DND-41 (cell line): ENCODE results near the gene CRHBP.

Experiments
- ATAC-seq: fragments of 200-7000 bp; cut with Tn5 transposase; 3 replicates; pipeline ENCODE4 v1.9.1; 2021; ENCODE audit warnings: low read depth; ENCODE audit not compliant: insufficient read depth
- DNase-seq: peaks from one replicate; pipeline ENCODE4 v3.0.0-alpha.2; 2020
- H2AFZ ChIP-seq: 2 replicates; pipeline ENCODE4 v1.6.0; 2012; ENCODE audit warnings: low read depth, low read length
- H3K27ac ChIP-seq: 2 replicates; pipeline ENCODE4 v1.5.1; 2012; ENCODE audit warnings: low read length, inconsistent platforms
- H3K27me3 ChIP-seq: fragments of 200-600 bp; sonication (generic); 2 replicates; pipeline ENCODE4 v1.6.0; 2012; ENCODE audit warnings: low read length, mild to moderate bottlenecking, inconsistent platforms; ENCODE audit not compliant: insufficient read depth, poor library complexity
- H3K36me3 ChIP-seq: 2 replicates; pipeline ENCODE4 v1.5.1; 2012; ENCODE audit warnings: low read length, inconsistent platforms; ENCODE audit not compliant: insufficient read depth
- H3K4me1 ChIP-seq: 2 replicates; pipeline ENCODE4 v1.5.1; 2012; ENCODE audit warnings: mild to moderate bottlenecking, low read length; ENCODE audit not compliant: insufficient read depth
- H3K4me2 ChIP-seq: 2 replicates; pipeline ENCODE4 v1.6.0; 2012; ENCODE audit warnings: mild to moderate bottlenecking, moderate library complexity, low read length, inconsistent platforms; ENCODE audit not compliant: insufficient read depth
- H3K4me3 ChIP-seq, 2 experiments: fragments of 200-600 bp in 1 of 2; shearing (Covaris generic) in 1 of 2; 2 replicates each; pipeline ENCODE4 v1.5.1; 2012 to 2016; ENCODE audit warnings: inconsistent platforms in 2 of 2, low read length in 2 of 2, mild to moderate bottlenecking in 2 of 2, low read depth in 1 of 2, moderate library complexity in 1 of 2
- H3K79me2 ChIP-seq: 2 replicates; pipeline ENCODE4 v1.6.0; 2012; ENCODE audit warnings: low read length, inconsistent platforms; ENCODE audit not compliant: insufficient read depth
- H3K9ac ChIP-seq: 2 replicates; pipeline ENCODE4 v1.6.0; 2012; ENCODE audit warnings: low read depth, mild to moderate bottlenecking, inconsistent platforms, low read length, moderate library complexity
- H3K9me3 ChIP-seq: 2 replicates; pipeline ENCODE4 v1.5.1; 2012; ENCODE audit warnings: low read length, moderate library complexity, mild to moderate bottlenecking, inconsistent platforms; ENCODE audit not compliant: insufficient read depth, severe bottlenecking
- H4K20me1 ChIP-seq: 2 replicates; pipeline ENCODE4 v1.6.0; 2012; ENCODE audit warnings: low read length; ENCODE audit not compliant: insufficient read depth
- CTCF ChIP-seq: IDR thresholded peaks from 2 replicates; pipeline ENCODE4 v1.5.1; 2012; ENCODE audit warnings: borderline replicate concordance, low read length, moderate library complexity, mild to moderate bottlenecking; ENCODE audit not compliant: poor library complexity, severe bottlenecking; ENCODE audit errors: extremely low read depth
- EZH2 ChIP-seq: IDR thresholded peaks from 3 replicates; pipeline ENCODE4 v1.6.1; 2012; ENCODE audit warnings: borderline replicate concordance, low read depth, mild to moderate bottlenecking, moderate library complexity, low read length, inconsistent platforms; ENCODE audit not compliant: severe bottlenecking

The CRHBP gene

GRCh38 chr5:76974785-76975184 is 21.9 kb downstream of the CRHBP start:
- Histone ChIP-seq H3K4me3 (no peak overlapping the region), H3K27ac (no peak overlapping the region), H3K4me1 (no peaks in the 10 kb centered on the region), H2AFZ (no peak overlapping the region), H3K9me3 (no peaks in the 10 kb centered on the region), H3K36me3 (no peaks in the 10 kb centered on the region), H3K4me2 (no peak overlapping the region), H3K9ac (no peak overlapping the region), H4K20me1 (no peaks in the 10 kb centered on the region), H3K79me2 (no peaks in the 10 kb centered on the region), H3K27me3 (no peaks in the 10 kb centered on the region)
- TF ChIP-seq CTCF, result no peak
- DNase-seq (no peak), ATAC-seq (no peak)

- Histone ChIP-seq H3K4me2 (no peak overlapping the region), H3K27me3 (no peaks in the 10 kb centered on the region), H3K4me3 (no peak overlapping the region), H4K20me1 (no peaks in the 10 kb centered on the region), H3K4me1 (no peaks in the 10 kb centered on the region), H3K36me3 (no peaks in the 10 kb centered on the region), H3K9me3 (no peaks in the 10 kb centered on the region), H3K79me2 (no peaks in the 10 kb centered on the region), H3K9ac (no peak overlapping the region), H3K27ac (no peak overlapping the region), H2AFZ (no peak overlapping the region)
- DNase-seq (no peak), ATAC-seq (no peak)
- TF ChIP-seq CTCF (no peak), EZH2 (no peak)
Observed at GRCh38 chr5:76978869-76979268, 26.0 kb downstream of the CRHBP start.

- DNase-seq (no peak), ATAC-seq (no peak)
- Histone ChIP-seq H3K4me1 (no peaks in the 10 kb centered on the region), H4K20me1 (no peaks in the 10 kb centered on the region), H2AFZ (no peak overlapping the region), H3K36me3 (no peaks in the 10 kb centered on the region), H3K79me2 (no peaks in the 10 kb centered on the region), H3K4me2 (no peak overlapping the region), H3K9me3 (no peaks in the 10 kb centered on the region), H3K4me3 (no peak overlapping the region), H3K27ac (no peak overlapping the region), H3K9ac (no peak overlapping the region), H3K27me3 (no peaks in the 10 kb centered on the region)
- TF ChIP-seq CTCF, result no peak
- no peak for TF ChIP-seq EZH2
Observed at GRCh38 chr5:76980518-76981144, 27.8 kb downstream of the CRHBP start.

DNA sequence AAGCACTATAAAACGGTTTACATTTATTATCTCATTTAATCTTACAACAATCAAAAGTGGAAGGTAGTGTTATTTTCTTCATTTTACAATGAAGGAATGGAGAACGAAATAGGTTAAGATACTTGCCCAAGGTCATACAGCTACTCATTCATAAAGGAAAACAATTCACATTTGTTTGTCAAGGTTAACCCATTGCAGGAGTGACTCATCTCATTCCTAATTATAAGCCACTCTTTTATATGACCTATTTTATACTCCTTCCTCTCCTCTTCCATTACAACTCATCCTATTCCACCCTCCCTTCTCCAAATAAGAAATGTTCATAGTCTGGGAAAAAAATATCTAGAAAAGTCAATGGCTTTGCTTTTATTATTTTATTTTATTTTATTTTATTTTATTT is 29.6 kb downstream of the CRHBP start:
- no peaks in the 10 kb centered on the region for H4K20me1 ChIP-seq
- ATAC-seq (no peak), DNase-seq (no peak)
- H3K27me3 ChIP-seq, result no peaks in the 10 kb centered on the region
- no peaks in the 10 kb centered on the region for H3K36me3 ChIP-seq
- H3K9ac ChIP-seq, result no peak overlapping the region
- no peaks in the 10 kb centered on the region for H3K4me1 ChIP-seq
- TF ChIP-seq EZH2 (no peak), CTCF (no peak)
- no peak overlapping the region for H3K4me3 ChIP-seq
- no peaks in the 10 kb centered on the region for H3K79me2 ChIP-seq
- H2AFZ ChIP-seq, result no peak overlapping the region
- H3K9me3 ChIP-seq, result no peaks in the 10 kb centered on the region
- H3K4me2 ChIP-seq, result no peak overlapping the region
- no peak overlapping the region for H3K27ac ChIP-seq
